Measurements from ENCODE around the gene MED15.
"Not testable (repeated sequence)": the region's sequence is repeated elsewhere in the genome, so short reads cannot be mapped to it uniquely, and the experiment has no call there.

Gene MED15

DNA sequence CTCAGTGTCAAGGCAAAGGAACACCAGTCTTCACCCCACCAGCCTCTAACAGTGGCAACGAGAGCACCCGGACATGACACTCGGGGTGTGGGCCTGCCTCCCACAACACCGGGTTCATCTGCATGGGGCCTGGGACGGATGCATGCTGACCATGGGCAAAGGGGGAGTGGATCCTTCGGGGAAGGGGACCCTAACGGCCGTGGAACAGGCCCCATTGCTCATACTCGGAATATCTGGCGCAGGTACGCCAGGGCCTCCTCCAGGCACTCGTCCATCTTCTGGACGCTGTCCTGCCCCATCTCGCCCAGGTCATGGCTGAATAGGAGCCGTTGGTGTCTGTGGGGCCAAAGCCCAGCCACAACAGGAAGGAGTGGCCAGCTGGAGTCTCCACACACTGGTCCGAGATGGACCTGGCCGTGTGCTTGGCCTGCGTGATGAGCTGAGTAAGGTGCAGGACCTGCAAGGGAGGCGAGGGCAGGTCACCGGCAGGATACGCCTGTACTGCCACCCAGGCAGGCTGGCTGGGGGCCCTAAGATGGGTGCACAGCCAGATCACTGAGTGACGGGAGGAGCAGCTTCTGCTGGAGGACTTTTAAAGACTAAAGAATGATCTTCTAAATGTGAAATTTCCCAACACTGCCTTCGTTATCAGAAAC lies 96.8 kb downstream of the MED15 start:
- DNase-seq (ENCODE audit: low spot score): no peak

DNA sequence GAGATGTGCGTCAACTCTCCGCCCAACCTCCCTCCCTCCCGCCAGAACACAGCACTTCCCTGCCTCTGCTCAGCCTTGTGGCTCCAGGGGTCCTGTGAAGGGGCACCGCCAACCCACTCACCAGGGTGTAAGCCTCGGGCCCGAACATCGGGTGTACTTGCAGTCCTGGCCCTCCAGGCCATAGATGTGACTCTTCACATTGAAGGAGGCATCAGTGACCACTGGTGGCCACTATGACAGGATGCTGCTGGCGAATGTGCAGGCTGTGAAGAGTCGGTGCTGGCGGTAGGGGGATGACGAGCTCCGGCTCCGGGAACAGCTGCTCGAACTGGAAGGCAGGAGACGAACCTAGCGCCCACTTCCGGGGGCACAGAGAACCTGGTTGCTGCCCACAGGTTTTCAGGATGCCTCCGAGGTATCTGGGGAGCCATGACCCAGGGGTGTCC lies 97.4 kb downstream of the MED15 start:
- peak; percentile 56 for DNase-seq (ENCODE audit: low spot score)

DNA sequence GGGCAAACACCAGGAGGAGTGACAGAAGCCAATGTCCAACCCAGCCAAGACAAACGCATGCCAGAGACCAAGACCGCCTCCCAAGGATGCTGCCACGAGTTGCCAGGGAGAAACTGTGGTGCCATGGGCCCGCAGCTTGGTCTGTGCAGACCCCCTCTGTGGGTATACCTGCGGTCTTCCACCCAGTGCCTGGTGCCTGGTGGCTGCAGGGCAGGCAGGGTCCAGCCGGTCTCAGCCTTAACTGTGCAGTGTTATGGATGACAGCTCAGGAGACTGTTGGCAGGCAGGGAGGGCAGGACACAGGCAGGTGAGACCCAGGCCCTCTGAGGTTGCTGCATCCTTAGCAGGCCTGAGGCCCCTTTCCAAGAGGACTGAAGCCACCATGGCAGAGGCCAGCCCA lies 97.9 kb downstream of the MED15 start:
- DNase-seq (ENCODE audit: low spot score): no peak

DNA sequence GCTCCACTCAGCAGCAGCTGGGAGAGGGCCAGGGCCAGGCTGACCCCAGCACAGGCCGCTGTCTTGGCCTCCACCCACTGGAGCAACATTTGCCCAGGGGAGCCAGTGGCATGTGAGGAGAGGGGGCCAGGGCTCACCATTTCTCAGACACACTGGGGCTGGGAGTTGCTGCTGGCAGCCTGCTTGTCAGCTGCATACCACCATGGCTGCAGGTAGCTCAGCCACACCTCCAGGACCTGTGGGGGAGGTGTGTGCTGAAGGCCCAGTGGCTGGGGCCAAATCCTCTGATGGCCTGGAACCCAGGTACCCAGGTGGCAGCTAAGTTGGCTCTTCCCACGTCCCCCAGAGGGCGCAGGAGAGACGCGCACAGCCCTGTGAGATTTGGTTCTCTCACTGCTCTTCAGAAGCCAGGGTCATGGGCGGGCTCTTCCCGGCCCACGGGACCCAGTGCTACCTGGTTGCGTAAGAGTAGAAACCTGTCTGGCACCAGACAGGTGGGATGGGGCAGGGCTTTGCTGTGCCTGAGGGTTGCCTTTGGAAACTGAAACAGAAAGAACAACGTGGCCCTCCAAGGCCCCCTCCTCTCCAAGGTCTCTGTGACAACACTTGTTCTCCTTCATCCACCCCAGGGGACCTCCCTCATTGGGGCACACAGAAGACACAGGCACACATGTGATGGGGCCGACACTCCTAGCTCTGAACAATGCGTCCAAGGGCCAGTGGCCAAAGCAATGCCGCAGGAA lies 98.8 kb downstream of the MED15 start:
- peak; percentile 59 for DNase-seq (ENCODE audit: low spot score)

DNA sequence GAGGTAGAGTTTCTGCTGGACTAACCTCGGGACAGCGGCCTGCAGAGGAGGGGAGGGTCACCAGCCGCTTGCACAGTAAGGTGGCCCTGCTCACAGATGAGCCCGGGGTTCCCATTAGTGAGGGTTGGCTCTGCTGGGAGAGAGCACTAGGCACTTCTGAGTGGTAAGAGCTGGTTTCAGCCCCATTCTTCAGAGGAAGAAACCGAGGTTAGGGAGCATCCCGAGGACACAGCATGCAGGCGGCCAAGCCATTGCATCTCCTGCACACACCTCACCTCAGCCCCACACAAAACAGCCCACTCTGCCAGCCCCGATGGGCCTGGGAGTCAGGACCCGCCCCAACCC lies 99.3 kb downstream of the MED15 start:
- no peak for DNase-seq (ENCODE audit: low spot score)

DNA sequence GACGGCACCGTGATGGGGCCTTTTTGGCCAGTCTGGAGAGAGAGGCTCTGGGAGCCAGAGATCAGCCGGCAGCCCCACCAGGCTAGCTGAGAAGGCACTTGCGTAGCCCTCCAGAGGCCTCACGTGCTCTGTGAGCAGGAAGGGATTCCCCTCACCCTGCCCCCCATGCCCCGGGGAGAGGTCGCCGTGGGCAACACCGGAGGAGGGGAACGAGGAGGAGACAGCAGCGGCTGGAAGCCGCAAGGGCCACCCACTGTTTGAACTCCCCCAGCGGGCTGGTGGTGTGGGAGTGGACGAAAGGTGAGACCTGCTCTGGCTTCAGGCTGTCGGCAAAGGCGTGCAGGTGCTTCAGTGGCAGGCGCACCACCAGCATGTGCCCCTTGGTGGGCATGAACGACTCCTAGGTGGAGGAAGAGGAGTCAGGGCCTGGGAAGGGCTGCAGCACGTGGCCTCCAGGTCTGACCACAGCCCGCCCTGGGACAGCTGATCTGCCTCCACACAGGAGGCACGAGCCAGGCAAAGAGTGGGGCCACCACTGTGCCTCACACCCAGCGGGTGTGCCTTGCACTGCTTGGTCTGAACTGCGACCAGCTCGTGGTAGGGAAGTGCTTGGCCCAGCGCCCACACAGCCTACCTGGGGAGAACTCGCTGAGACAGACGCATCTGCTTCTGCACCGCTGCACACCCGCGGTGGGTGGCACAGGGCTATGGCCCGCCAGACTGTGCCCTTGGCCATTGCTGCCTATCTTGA lies 99.9 kb downstream of the MED15 start:
- no peak for DNase-seq (ENCODE audit: low spot score)

DNA sequence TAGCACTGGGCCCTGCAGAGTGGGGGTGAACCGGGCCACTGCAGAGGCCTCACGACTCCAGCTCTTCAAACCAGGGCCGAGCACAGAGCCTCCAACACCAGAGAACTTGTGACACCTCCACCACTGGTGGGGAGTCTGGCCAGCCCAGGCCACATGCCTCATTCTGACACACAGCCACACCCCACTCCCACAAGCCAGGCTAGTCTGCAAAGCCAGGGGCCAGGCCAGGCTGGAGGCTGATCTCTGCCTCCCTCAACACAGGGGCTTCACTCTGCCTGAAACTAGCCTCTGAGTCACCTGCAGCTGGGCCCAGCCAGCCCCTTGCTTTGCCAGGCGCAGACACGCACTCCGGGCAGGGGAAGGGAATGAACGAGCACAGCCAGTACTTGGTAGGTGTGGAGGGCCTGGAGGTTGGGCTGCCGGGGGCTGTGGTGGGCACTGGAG lies 102.9 kb downstream of the MED15 start:
- no peak for DNase-seq (ENCODE audit: low spot score)

DNA sequence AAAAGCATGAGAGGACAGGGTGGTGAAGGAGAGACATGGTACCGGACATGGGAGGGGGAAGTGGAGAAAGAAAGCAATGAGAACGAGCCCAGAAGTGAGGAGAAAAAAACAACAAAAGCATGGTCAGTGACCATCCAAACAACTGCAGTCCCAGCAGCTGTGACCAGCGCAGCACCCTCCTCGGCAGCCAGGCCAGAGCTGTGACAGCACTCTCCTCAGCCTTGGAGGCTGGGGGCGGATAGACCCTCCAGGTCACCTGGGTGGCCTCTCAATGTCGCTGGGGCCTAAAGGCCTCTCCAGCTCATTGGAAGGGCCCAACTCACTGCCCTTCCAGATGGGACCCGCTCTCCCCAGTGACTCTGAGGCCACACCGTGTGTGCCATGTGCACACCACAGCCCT lies 103.3 kb downstream of the MED15 start:
- DNase-seq (ENCODE audit: low spot score): no peak

DNA sequence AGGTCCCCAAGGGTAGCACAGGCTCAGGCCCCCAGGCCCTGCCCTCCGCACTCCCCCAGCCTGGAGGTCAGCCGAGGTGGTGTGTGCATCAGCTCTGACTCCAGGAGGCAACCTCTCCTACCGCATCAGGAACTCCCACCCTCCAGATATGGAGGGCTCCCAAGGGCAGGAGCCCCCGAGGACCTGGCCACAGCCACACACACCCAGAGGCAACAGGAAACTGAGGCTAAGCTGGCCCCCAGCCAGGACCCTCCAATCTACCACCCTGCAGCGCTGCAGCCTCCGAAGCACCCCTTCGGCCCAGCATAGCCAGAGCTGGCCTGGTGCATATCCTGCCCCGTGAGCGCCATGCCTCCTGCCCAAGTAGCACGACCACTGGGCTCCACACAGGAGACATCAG lies 104.0 kb downstream of the MED15 start:
- no peak for DNase-seq (ENCODE audit: low spot score)

DNA sequence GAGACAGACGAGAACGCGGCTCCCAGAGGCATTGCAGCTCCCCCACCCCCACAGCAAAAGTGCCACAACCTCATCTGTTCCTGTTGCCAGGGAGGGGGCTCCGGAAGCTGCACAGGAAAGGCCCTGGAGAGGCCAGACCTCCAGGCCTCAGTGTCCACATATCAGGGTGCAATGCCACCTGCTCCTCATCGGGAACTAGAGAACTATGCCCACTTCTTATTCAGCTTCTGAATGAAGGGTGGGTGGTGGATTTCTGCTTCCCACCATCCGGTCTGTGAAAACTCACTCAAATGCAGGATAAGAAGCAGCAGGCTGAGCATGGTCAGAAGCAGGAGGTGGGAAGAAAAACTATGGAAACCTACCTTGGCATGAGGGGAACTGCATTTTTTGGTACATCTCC lies 105.9 kb downstream of the MED15 start:
- DNase-seq (ENCODE audit: low spot score): no peak

DNA sequence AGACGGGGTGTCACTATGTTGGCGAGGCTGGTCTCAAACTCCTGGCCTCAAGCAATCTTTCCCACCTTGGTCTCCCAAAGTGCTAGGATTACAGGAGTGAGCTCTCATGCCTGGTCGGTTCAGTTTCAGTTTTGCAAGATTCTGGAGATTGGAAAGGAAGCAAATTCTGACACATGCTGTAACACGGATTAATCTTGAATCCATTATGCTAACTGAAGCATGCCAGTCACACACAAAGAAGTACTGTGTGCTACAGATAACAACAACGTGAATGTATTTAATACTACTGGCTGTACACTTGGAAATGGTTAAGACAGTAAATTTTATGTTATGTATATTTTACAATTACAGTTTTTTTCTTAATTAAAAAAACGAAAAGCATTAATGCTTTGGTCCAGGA lies 107.6 kb downstream of the MED15 start:
- DNase-seq (ENCODE audit: low spot score): no peak

DNA sequence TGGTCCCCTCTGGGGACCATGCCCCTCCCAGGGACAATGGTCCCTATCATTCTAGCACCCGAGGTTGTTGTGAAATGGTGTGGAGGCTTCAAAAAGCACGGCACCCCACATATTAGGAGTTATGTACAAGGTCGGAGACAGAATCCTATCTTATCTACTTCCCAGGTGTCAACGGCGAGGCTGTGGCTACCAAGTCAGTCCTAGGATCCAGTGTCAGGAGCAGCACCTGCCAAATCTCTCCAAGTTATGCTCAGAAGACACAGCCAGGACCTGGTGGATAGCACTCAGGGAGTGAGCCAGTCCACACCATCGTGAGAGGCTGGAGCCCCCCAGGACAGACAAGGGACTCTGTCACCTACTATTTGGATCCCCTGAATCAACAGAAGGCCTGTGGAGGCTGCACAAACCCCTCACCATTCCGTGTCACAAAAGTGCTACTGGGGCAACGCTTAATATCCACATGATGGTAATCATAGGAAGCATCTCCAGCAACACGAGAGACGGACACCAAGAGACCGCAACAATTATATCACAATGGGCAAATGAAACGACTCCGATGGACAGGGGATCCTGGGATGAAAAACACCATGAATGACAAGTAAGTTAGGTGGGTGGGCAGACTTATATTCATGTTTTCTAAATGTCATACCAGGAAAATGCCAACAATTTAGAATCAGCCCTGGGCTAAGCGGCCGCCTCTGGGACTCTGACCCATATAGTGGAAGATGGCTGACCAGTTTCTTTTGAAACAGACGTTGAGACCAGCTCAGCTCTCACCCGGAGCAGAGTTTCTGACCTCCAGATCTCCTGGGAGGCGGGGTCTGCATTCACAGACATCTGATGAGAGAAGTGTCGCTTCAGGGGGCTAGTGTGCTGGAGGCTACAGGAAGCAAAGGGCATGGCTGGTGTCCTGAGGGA lies 108.4 kb downstream of the MED15 start:
- no peak for DNase-seq (ENCODE audit: low spot score)

DNA sequence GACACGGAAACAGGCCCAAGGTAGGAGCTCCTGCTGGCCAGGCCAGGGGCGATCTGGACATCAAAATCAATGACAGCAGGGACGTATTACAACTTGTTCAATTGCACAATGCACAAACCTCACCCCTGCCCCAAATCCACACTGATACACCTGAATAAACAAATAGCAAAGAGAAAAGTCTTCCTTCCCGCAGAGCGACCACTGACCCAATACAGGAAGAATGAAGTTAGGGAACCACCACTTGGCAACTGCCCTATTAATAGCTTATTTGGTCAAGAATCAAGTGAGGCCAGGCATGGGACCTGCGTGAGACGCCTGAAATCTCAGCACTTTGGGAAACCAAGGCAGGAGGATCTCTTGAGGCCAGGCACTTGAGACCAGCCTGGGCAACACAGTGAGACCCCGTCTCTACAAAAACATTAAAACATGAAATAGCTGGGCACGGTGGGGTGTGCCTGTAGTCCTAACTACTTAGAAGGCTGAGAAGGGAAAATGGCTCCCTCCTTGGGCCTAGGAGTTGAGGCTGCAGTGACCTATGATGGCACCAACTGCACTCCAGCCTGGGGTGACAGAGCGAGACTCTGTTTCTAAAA lies 109.1 kb downstream of the MED15 start:
- DNase-seq (ENCODE audit: low spot score): no peak

DNA sequence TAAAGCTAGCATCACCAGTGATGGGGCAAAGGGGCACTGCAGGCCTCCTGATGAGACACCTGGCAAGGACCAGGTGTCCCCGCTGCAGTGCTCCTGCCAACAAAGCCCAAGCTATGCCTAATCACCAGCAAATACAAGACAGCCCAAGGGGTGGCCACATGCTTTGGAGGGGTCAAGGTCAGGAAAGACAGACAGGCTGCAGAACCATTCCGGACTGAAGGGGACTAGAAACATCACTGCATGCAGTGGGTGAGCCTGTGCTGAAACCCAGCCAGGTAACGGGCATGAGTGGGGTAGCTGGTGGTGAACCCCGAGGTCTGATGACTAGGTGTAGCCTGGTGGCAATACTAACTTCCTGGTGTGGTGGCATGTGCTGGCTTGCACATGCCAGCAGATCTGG lies 111.1 kb downstream of the MED15 start:
- no peak for DNase-seq (ENCODE audit: low spot score)

DNA sequence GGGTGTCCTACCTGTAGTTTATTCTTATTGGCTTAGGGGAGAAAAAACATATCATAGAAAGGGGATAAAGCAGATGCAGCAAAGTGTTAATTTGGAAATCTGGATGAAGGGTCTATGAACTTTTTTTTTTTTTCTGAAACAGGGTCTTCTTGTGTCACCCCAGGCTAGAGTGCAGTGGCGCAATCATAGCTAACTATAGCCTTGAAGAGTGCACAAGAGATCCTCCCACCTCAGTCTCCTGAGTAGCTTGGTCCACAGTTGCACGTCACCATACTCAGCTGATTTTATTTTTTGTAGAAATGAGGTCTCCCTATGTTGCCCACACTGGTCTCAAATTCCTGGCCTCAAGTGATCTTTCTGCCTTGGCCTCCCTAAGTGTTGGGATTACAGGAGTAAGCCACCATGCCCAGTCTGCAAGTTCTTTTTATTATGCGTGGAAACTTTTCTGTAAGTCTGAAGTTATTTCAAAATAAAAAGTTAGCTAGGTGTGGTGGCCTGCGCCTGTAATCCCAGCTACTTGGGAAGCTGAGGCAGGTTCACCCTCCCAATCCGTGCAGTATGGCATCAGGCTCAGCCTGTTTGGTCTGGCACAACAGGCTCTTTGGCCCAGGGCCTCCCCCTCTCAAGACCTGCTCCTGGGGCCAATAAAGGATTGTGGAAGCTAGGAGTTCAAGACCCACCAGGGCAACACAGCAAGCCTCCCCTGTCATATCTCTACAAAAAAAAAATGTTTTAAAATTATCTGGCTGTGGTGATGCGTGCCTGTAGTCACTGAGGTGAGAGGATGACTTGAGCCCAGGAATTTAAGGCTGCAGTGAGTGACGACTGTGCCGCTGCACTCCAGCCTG lies 111.9 kb downstream of the MED15 start:
- no peak for DNase-seq (ENCODE audit: low spot score)

DNA sequence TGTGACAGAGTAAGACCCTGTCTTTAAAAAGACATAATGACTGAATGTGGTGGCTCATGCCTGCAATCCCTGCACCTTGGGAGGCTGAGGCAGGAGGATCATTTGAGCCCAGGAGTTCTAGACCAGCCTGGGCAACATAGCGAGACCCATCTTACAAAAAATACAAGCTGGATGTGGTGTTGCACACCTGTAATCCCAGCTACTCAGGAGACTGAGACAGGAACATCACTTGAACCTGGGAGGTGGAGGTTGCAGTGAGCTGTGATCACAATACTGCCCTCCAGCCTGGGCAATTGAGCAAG lies 112.4 kb downstream of the MED15 start:
- not testable (repeated sequence) for DNase-seq (ENCODE audit: low spot score)

DNA sequence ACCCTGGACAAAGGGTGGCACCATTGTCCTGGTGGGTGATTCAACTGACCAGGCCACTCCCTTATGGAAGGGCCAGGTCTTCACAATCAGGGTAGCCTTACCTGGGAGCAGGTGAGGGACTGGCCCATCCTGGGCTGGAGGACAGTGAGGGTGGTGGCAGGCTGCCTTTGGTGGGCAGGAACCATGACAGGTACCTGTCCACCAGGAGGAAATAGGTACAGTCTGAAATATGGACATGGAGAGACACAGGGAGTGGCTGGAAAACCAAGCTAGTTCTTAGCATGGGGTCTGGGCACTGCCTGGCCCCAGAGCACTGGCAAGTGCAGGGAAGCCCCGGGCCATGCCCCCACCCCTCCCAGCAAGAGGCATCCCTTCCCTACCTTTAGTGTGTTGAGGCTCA lies 113.8 kb downstream of the MED15 start:
- DNase-seq (ENCODE audit: low spot score): no peak

DNA sequence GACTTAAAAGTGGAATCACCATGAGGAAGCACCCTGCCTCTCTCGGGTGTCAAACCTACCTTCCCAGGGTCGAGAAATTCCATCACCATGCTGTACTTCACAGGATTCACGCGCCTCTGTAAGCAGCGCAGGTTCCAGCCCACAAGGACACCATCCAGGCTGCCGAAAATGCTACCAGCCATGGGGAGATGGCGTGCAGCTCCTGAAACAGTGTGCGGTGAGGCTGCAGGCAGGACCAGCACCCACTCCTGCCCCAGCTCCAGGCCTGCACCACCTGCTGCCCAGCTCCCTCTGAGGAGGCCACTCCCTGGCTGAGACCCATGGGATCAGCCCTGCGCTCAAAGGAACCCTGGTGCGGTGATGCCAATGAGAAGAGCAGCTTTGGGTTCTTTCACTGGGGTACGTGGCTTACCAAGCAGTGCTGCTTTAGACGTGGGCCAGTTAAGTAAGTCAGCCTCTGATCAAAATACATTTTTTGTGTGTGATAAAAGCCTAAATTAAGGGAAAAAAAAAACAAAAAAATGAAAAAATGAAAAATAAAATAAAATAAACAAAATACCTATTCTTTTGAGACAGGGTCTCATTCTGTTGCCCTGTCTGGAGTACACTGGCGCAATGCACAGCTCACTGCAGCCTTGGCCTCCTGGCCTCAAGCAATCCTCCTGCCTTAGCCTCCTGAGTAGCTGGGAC lies 115.4 kb downstream of the MED15 start:
- DNase-seq (ENCODE audit: low spot score): no peak

DNA sequence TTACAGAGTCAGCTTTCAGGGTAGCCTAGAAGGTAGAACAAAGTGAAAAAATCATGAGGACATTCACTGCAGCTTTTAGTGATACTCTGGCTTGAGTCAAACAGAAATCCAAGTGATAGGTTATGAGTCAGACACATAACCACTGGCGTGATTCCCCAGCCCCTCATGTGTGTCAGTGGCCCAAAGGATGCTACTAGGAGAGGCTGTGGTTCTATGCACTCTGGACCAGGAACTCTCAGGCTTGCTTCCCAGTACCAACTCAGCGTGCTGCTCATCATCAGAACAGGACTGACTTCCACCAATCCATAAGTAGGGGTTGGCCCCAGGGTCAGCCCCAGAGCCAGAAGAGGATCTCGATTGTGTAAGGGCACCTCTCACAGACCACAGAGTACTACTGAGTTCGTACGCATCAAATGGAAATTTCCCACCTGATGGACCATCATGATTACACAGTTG lies 116.8 kb downstream of the MED15 start:
- DNase-seq (ENCODE audit: low spot score): no peak

DNA sequence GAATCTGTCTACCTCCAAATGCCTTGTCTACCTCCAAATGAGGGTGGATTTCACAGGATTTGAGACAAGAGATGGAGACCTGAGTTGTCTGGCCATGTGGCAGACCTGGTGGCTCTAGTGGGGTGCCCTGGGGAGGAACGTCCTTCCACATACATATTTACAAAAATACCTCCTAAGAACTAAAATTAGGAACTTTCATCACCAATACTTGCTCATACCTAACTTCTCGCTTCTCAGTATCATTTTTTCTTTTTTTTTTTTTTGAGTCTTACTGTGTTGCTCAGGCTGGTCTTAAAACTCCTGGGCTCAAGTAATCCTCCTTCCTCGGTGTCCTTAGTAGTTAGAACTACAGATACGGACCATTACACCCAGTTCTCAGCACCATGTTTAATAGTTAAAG lies 117.9 kb downstream of the MED15 start:
- no peak for DNase-seq (ENCODE audit: low spot score)

Data from hepatic stellate cell (primary cell).